Measurements from ENCODE around the gene AP1M1.

DNA sequence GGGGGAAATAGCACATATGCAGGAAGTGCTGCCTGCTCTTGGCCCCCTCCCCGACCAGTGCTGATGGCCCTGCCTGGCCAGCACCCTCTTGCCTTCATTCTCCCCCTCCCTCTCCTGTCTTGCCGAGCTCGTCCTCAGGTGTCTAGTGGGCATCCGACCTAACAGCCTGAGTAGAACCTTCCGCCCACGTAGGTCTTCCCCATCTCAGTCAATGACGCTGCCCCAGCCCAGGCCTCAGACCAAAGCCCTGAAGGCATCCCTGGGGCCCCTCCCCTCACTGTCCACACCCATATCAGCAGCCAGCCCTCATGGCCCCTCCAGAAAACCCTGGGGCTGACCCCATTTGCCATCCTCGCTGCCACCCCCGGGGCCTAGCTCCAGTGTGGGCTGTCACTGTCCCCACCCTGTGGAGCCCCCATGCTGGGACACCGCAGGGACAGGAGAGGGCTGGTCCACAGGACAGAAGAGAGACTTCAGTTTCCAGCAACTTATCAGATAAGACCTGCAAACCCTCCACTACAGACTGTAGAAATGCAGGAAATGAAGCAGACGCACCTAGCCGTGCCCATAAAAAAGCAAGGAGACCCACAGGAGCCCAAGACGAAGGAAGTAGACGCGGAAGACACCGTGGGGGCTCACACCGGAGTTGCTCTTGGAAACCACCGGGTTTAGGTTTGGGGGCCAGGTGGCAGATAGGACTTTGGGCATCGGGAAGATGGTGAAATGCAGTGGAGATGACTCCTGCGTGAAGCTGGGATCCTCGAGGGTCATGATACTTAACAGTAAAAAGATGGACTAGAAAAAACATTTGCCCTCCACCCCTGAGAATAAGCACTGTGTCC is 38.3 kb downstream of the AP1M1 start:
- TF ChIP-seq CTCF (IDR thresholded peaks at IDR 0.05) = no peak
- TF ChIP-seq POLR2A (IDR thresholded peaks at IDR 0.05) = no peak
